Tibial nerve (tissue), 3 donors: ENCODE results near the gene CARS2.

Experiments
- POLR2A ChIP-seq, 2 donors: fragments of 450-650 bp; IDR thresholded peaks; one replicate each; pipeline ENCODE4 v1.6.1; 2017; ENCODE audit warnings: antibody characterized with exemption in 2 of 2, mild to moderate bottlenecking in 2 of 2, moderate library complexity in 2 of 2
- TF ChIP-seq, protein P1 (sequence below), 5 experiments: fragments of 200-600 bp in 3 of 5; fragments of 450-650 bp in 2 of 5; sonication (generic) in 3 of 5; IDR thresholded peaks; one replicate each; pipeline ENCODE4 v1.5.1; 2016 to 2019; ENCODE audit warnings: antibody characterized with exemption in 5 of 5, mild to moderate bottlenecking in 3 of 5, moderate library complexity in 2 of 5

DNA sequence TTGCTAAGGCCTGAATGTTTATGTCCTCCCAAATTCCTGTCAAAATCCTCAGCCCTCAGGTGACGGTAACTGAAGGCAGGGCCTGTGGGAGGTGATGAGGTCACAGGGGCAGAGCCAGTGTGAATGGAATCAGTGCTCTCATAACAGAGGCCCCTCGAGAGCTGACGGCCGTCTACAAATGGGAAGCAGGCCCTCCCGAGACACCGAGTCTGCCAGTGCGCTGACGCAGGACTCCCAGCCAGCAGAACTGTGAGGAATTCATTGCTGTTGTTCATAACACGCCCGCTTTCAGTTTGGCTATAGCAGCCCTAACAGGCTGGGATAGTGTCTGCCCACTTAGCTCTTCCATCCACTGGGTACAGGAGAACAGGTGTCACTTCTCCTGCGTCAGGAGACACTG, 41.2 kb downstream of the CARS2 start:
- TF ChIP-seq, protein P1, sequence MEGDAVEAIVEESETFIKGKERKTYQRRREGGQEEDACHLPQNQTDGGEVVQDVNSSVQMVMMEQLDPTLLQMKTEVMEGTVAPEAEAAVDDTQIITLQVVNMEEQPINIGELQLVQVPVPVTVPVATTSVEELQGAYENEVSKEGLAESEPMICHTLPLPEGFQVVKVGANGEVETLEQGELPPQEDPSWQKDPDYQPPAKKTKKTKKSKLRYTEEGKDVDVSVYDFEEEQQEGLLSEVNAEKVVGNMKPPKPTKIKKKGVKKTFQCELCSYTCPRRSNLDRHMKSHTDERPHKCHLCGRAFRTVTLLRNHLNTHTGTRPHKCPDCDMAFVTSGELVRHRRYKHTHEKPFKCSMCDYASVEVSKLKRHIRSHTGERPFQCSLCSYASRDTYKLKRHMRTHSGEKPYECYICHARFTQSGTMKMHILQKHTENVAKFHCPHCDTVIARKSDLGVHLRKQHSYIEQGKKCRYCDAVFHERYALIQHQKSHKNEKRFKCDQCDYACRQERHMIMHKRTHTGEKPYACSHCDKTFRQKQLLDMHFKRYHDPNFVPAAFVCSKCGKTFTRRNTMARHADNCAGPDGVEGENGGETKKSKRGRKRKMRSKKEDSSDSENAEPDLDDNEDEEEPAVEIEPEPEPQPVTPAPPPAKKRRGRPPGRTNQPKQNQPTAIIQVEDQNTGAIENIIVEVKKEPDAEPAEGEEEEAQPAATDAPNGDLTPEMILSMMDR (IDR thresholded peaks at IDR 0.05) = no peak
- TF ChIP-seq POLR2A (IDR thresholded peaks at IDR 0.05) = no peak
